Stomach (tissue), 19 donors: Measurements from ENCODE around the gene CNOT3. TPM values are rescaled to one million over a fixed set of nuclear protein-coding genes. Genes with fewer than 3 reads are reported as not detected.
A peak's percentile ranks its signal among the peaks of the same experiment; 100 is the strongest.

ENCODE experiments used
- DNase-seq, 2 donors: peaks; one replicate each; pipeline versions ENCODE4 v3.0.0 to v3.0.0-alpha.2; 2013 to 2019
- H3K27ac ChIP-seq, 5 donors: fragments of 200-600 bp in 4 of 5; sonication (generic) in 4 of 5; one replicate each; pipeline ENCODE4 v1.5.1; 2013 to 2019; ENCODE audit warnings: mild to moderate bottlenecking in 1 of 5, moderate library complexity in 1 of 5
- H3K27me3 ChIP-seq, 3 donors: fragments of 200-600 bp; sonication (generic); one replicate each; pipeline ENCODE4 v1.5.1; 2017 to 2019; ENCODE audit warnings: mixed run types in 1 of 3
- H3K36me3 ChIP-seq, 4 donors: fragments of 200-600 bp; sonication (generic); 1 replicate in 3 of 4; 2 replicates in 1 of 4; pipeline ENCODE4 v1.5.1; 2016 to 2019
- H3K4me1 ChIP-seq, 4 donors: fragments of 200-600 bp; sonication (generic); one replicate each; pipeline ENCODE4 v1.5.1; 2016 to 2019
- H3K4me3 ChIP-seq, 4 donors: fragments of 200-600 bp; sonication (generic) in 3 of 4; one replicate each; pipeline ENCODE4 v1.5.1; 2016 to 2019; ENCODE audit warnings: mild to moderate bottlenecking in 1 of 4
- H3K9me3 ChIP-seq, 4 donors: fragments of 200-600 bp; sonication (generic); one replicate each; pipeline ENCODE4 v1.5.1; 2016 to 2019
- CTCF ChIP-seq, 7 experiments: fragments of 450-650 bp in 4 of 7; fragments of 200-600 bp in 3 of 7; sonication (generic) in 3 of 7; IDR thresholded peaks; one replicate each; pipeline ENCODE4 v1.5.1; 2016 to 2019; ENCODE audit warnings: antibody characterized with exemption in 7 of 7, control low read depth in 2 of 7, mild to moderate bottlenecking in 1 of 7
- EP300 ChIP-seq: sonication (generic); formaldehyde crosslinking; IDR thresholded peaks from one replicate; pipeline ENCODE4 v1.6.1; 2017; ENCODE audit warnings: antibody characterized with exemption
- POLR2A ChIP-seq, 4 donors: fragments of 450-650 bp; IDR thresholded peaks; one replicate each; pipeline ENCODE4 v1.6.1; 2016; ENCODE audit warnings: antibody characterized with exemption in 4 of 4, control low read depth in 2 of 4, mild to moderate bottlenecking in 1 of 4, moderate library complexity in 1 of 4
- POLR2AphosphoS5 ChIP-seq, 3 donors: sonication (generic); formaldehyde crosslinking; IDR thresholded peaks; one replicate each; pipeline ENCODE4 v1.6.1; 2016; ENCODE audit warnings: antibody characterized with exemption in 3 of 3
- WGBS, 5 donors: extraction: QIAGEN DNeasy Blood & Tissue Kit in 3 of 5; methylation state at CpG; one replicate each; pipeline versions ENCODE4 v1.1.5 to v1.1.7; 2013 to 2018; 5-methylcytosine and 5-hydroxymethylcytosine counted together
- intact Hi-C: fragments of 100-400 bp; cut with DNase I; formaldehyde crosslinking; loops from one replicate; pipeline ENCODE4 v1.15.1; 2023; ENCODE audit warnings: low total_unique reads
- long read RNA-seq, 10 donors: transcript quantifications; one replicate each; lab custom pipeline, GENCODE V29; 2026
- polyA plus RNA-seq, 3 donors: library from polyadenylated mRNA; stranded (reverse); fragments of 200-250 nt; gene quantifications; one replicate each; pipeline ENCODE4 v1.2.3, GENCODE V29; 2013
- total RNA-seq, 5 donors: library from RNA; depleted of rRNA; stranded (reverse); fragments of >200 nt; gene quantifications; one replicate each; pipeline versions ENCODE4 v1.1.0 to v1.2.3, GENCODE V29; 2014 to 2016
- donor health status: healthy with polysubstance abuse.
- donor health status: Bipolar disorder and iron deficiency.
- donor health status: healthy.

Gene CNOT3
- total RNA-seq (100 to 1,000 TPM in 1 of 5 donors, 10 to 100 TPM in 4; 11.2 to 100 (median 36.2) TPM), polyA plus RNA-seq (10 to 100 TPM; 18.2 to 40.5 (median 22.3) TPM)
- long read RNA-seq, donor 1, partial matches to known transcripts = 0 of 1 reads
- long read RNA-seq, donor 1, other reads (novel, unspliced or antisense) = 0 of 1 reads
- long read RNA-seq, donor 2, partial matches to known transcripts = 61 of 80 reads
- long read RNA-seq, donor 2, other reads (novel, unspliced or antisense) = 17 of 80 reads
- long read RNA-seq, donor 3 = 0 reads
- long read RNA-seq, donor 4 = 0 reads
- long read RNA-seq, donor 5, partial matches to known transcripts = 16 of 37 reads
- long read RNA-seq, donor 5, other reads (novel, unspliced or antisense) = 21 of 37 reads
- long read RNA-seq, donor 6, partial matches to known transcripts = 0 of 1 reads
- long read RNA-seq, donor 6, other reads (novel, unspliced or antisense) = 0 of 1 reads
- long read RNA-seq, donor 7, partial matches to known transcripts = 0 of 1 reads
- long read RNA-seq, donor 7, other reads (novel, unspliced or antisense) = 0 of 1 reads
- long read RNA-seq, donor 8, partial matches to known transcripts = 0 of 2 reads
- long read RNA-seq, donor 8, other reads (novel, unspliced or antisense) = 0 of 2 reads
- long read RNA-seq, donor 9, partial matches to known transcripts = 15 of 22 reads
- long read RNA-seq, donor 9, other reads (novel, unspliced or antisense) = 5 of 22 reads
- long read RNA-seq, donor 10, partial matches to known transcripts = 0 of 1 reads
- long read RNA-seq, donor 10, other reads (novel, unspliced or antisense) = 0 of 1 reads

- intact Hi-C loops = no loop called here
- Histone ChIP-seq H3K9me3 (no peaks in the 10 kb centered on the region), H3K4me1 (peaks cover 17 to 52% (median 49%) of the 10 kb centered on the region in 4 donors), H3K36me3 (peaks cover 5 to 38% (median 27%) of the 10 kb centered on the region in 4 donors), H3K27ac (peak within 1 kb of the TSS; percentile 85 to 97 (median 93)), H3K4me3 (peak within 1 kb of the TSS; percentile 71 to 100 (median 95)), H3K27me3 (no peaks in the 10 kb centered on the region)
- TF ChIP-seq POLR2A (IDR thresholded peaks at IDR 0.05) = peak in 2 of 4 donors; percentile 63 to 69
- TF ChIP-seq EP300 = no peak
- TF ChIP-seq POLR2AphosphoS5 (IDR thresholded peaks at IDR 0.05) = peak; percentile 74 to 92 (median 85)
- WGBS, 5 donors = 0 to 1% (median 0%) methylated on average over 29 to 100 of the region's 103 CpGs
- DNase-seq = peak in 1 of 2 donors; percentile 65
Observed at GRCh38 chr19:54137699-54138488, at the start of gene CNOT3. Gene CNOT3, plus strand, starts transcription at chr19:54137762. Its CDS starts 5,217 bp downstream, at chr19:54142979.

GRCh38 chr19:54094426-54095000 lies 43.0 kb upstream of the CNOT3 start:
- 79 to 86% (median 81%) methylated on average over 17 of the region's 17 CpGs for WGBS, 5 donors

GRCh38 chr19:54095136-54095858 lies 42.3 kb upstream of the CNOT3 start:
- TF ChIP-seq EP300 (no peak), CTCF (IDR thresholded peaks at IDR 0.05) (no peak), POLR2A (IDR thresholded peaks at IDR 0.05) (no peak)
- 57 to 73% (median 70%) methylated on average over 6 to 22 of the region's 22 CpGs for WGBS, 5 donors
- peaks cover 0 to 22% (median 13%) of the 10 kb centered on the region in 4 donors for H3K4me1 ChIP-seq
- H3K4me3 ChIP-seq = peak overlapping the region; percentile 30 to 50 (median 43)
- intact Hi-C loops = no loop called here
- peak overlapping the region in 1 of 5 donors; percentile 65 for H3K27ac ChIP-seq
- no peaks in the 10 kb centered on the region for H3K9me3 ChIP-seq
- H3K36me3 ChIP-seq = no peaks in the 10 kb centered on the region
- no peak for DNase-seq
- H3K27me3 ChIP-seq = peaks cover 0 to 32% (median 19%) of the 10 kb centered on the region in 3 donors

More at GRCh38 chr19:54094426-54095000, 43.0 kb upstream of the CNOT3 start:
- Histone ChIP-seq H3K27ac (no peak overlapping the region), H3K27me3 (peaks cover 0 to 38% (median 19%) of the 10 kb centered on the region in 3 donors), H3K9me3 (no peaks in the 10 kb centered on the region), H3K4me1 (peaks cover 0 to 22% (median 13%) of the 10 kb centered on the region in 4 donors), H3K4me3 (no peak overlapping the region), H3K36me3 (no peaks in the 10 kb centered on the region)
- no peak for DNase-seq
- intact Hi-C loops = no loop called here
- TF ChIP-seq EP300 = no peak
- no peak for TF ChIP-seq CTCF (IDR thresholded peaks at IDR 0.05)
- TF ChIP-seq POLR2AphosphoS5 (IDR thresholded peaks at IDR 0.05) = no peak
- no peak for TF ChIP-seq POLR2A (IDR thresholded peaks at IDR 0.05)
